Upper lobe of left lung (tissue), 4 donors: ENCODE measurements around the gene DISP3.

Experiments
- EP300 ChIP-seq, 4 donors: sonication (generic); formaldehyde crosslinking; IDR thresholded peaks; one replicate each; pipeline ENCODE4 v1.5.1; 2017; ENCODE audit warnings: antibody characterized with exemption in 4 of 4, control low read depth in 2 of 4
- POLR2A ChIP-seq, 4 donors: fragments of 450-650 bp; IDR thresholded peaks; one replicate each; pipeline ENCODE4 v1.5.1; 2016 to 2017; ENCODE audit warnings: antibody characterized with exemption in 4 of 4, mild to moderate bottlenecking in 2 of 4
- POLR2AphosphoS5 ChIP-seq, 2 donors: sonication (generic); formaldehyde crosslinking; IDR thresholded peaks; one replicate each; pipeline ENCODE4 v1.5.1; 2017; ENCODE audit warnings: antibody characterized with exemption in 2 of 2
- TF ChIP-seq, protein P1 (sequence below), 6 experiments: fragments of 450-650 bp in 4 of 6; fragments of 200-600 bp in 2 of 6; sonication (generic) in 2 of 6; IDR thresholded peaks; one replicate each; pipeline ENCODE4 v1.5.1; 2016 to 2019; ENCODE audit warnings: antibody characterized with exemption in 6 of 6

DNA sequence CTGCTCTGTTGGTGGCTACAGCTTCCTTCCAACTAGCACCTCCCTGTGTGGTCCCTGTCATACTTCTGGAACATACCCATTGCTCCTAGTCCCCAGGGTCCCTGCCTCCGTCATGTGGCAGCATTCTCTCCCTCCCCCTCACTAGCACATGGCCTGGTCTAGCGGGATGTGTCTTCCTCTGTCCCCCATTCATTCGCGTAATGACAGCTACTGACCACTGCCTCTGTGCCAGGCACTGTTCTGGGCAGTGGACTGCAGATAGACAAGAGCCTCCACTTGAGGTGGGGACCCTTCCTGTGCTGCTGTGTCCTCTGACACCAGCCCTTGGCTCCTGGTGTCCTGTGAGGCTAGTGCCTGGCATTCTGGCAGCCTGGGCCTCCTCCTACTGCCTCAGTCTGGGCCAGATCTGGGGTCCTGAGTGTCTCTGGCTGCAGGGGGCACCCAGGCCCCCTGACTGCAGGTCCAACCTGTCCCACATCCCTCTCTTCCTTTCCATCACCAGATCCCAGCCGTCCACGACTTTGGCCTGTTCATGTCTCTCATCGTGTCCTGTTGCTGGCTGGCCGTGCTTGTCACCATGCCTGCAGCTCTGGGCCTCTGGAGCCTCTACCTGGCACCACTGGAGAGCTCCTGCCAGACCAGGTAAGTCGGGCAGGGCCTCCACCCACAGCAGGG, 38.1 kb downstream of the DISP3 start:
- TF ChIP-seq, protein P1, sequence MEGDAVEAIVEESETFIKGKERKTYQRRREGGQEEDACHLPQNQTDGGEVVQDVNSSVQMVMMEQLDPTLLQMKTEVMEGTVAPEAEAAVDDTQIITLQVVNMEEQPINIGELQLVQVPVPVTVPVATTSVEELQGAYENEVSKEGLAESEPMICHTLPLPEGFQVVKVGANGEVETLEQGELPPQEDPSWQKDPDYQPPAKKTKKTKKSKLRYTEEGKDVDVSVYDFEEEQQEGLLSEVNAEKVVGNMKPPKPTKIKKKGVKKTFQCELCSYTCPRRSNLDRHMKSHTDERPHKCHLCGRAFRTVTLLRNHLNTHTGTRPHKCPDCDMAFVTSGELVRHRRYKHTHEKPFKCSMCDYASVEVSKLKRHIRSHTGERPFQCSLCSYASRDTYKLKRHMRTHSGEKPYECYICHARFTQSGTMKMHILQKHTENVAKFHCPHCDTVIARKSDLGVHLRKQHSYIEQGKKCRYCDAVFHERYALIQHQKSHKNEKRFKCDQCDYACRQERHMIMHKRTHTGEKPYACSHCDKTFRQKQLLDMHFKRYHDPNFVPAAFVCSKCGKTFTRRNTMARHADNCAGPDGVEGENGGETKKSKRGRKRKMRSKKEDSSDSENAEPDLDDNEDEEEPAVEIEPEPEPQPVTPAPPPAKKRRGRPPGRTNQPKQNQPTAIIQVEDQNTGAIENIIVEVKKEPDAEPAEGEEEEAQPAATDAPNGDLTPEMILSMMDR (IDR thresholded peaks at IDR 0.05) = no peak
- no peak for TF ChIP-seq POLR2A (IDR thresholded peaks at IDR 0.05)
- no peak for TF ChIP-seq POLR2AphosphoS5 (IDR thresholded peaks at IDR 0.05)
- no peak for TF ChIP-seq EP300 (IDR thresholded peaks at IDR 0.05)
